Activated T-cell treated with anti-CD3 and anti-CD28 coated beads, Interleukin-2, amount 50 U/mL, for 48 hours (primary cell): ENCODE results near the gene XRCC3.

Source experiments
- DNase-seq, 2 experiments: peaks; one replicate each; pipeline ENCODE4 v3.0.0-alpha.2; 2020

Gene XRCC3

GRCh38 chr14:103725001-103725682, 9.9 kb upstream of the XRCC3 start:
- no peak for DNase-seq

DNA sequence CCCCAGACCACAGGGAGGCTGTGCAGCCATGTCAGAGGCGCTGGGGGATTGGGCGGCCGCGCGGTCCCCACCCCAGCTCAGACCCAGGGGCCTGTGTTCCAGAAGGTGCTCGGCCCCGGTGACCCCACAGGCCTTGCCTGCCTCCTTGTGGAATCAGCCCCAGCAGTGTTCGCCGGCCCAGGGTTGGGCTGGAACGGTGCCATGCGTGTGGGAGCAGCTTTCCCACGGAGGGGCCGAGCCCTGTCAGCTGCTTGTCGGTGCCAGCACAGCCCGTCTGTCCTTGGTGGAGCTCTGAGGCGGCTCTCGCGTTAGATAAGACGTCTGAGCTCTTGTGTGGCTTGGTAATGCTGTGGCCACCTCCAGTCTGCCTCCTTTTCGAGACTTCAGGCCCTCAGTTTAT, 8.9 kb upstream of the XRCC3 start:
- DNase-seq = no peak

DNA sequence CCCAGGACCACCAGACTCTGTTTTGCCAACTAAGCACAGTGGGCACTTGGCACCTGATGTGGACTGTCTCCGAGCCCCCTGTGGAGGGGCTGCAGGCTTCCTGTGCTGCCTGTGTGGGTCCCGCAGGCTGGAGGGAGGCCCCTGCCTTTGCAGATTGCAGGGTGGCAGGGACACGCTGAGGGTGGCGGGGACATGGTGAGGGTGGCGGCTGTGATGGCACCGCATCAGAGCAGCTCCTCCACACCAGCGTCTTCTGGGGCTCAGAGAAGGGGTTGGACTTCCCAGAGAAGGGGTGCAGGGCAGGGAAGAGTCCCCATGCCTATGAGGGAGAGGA, 8.5 kb upstream of the XRCC3 start:
- no peak for DNase-seq

DNA sequence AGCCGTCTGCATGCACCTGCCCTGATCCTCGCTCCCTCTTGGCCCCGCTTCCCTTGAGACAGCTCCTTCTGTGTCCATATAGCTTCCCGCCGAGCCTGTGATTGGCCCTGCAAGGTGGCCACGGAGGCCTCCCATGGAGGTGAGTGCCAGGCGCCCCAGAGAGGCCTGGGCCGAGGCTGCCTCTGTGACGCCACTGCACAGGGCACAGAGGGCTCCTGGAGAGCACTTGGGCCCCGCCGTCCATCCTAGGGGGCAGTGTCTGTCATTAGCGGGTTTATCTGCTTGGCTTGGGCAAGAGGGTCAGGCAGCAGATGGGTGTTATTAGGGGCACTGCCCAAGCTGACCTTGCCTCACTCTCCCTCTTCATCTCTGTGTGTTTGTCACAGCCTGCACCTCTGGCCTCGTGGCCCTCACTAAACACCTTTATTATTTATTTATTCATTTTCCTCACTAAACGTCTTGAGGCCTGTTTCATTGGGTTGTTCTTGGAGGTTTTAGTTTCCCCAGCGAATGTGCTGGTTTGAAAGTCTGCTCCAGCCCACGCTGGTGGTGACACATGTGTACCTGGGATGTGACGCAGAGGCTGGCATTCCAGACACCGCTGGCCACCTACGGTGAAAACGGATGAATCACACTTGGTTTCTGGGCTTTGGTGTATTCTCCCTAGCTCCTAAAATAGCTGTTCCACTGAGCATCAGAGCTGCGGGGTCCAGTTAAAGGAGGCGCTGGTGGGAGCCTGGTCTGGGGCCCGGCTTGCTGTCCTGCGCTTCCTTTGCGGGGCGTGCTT, 6.3 kb upstream of the XRCC3 start:
- peak; percentile 60 to 62 for DNase-seq

- DNase-seq = no peak
These were observed 4.5 kb upstream of the XRCC3 start for GRCh38 chr14:103719751-103720150.

DNA sequence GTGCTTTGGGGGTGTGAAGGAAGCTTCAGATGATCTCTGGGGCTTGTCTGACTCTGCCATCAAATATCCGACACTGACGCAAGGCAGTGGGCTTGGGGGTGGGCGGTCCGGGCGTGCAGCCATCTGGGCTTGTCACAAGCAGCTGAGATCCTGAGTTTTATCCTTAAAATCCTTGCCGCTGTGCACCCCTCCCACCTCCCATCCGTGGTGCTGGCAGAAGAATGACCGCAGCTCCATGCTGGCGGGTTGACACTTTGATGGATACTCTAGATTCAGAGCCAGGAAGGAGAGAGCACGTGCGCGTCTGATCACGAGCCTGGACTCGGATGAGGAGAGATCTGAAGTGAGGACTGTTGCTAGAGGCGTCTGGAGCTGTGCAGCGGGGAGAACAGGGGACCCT, 3.3 kb upstream of the XRCC3 start:
- no peak for DNase-seq

- no peak for DNase-seq
These were observed 1.7 kb upstream of the XRCC3 start for GRCh38 chr14:103716899-103717411.

- no peak for DNase-seq
These were observed 995 bp upstream of the XRCC3 start for GRCh38 chr14:103716091-103716801.

DNA sequence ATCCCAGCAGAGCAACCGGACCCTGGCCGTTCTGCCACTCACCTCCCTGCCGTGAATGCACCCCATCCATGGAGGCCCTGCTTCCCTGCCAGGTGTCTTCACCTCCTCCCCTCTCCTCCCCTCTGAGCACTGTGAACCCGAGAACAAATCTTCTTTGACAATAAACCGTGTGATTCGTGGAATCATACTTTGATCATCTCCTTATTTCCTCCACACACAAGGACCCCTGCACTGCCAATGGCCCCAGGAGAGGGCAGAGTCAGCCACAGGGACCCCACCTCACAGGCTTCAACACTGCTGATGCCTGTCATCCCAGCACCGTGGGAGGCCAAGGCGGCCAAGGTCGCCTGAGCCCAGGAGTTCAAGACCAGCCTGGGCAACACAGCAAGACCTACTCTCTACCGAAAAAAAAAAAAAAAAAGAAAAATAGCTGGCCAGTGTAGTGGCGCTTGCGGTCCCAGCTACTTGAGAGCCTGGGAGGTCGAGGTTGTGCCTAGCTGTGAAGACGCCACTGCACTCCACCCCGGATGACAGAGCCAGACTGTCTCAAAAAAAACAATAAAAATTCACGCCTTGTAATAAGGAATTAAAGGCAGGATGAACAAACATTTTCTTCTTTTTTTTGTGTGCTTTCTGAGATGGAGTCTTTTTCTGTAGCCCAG, 1.1 kb downstream of the XRCC3 start:
- no peak for DNase-seq

DNA sequence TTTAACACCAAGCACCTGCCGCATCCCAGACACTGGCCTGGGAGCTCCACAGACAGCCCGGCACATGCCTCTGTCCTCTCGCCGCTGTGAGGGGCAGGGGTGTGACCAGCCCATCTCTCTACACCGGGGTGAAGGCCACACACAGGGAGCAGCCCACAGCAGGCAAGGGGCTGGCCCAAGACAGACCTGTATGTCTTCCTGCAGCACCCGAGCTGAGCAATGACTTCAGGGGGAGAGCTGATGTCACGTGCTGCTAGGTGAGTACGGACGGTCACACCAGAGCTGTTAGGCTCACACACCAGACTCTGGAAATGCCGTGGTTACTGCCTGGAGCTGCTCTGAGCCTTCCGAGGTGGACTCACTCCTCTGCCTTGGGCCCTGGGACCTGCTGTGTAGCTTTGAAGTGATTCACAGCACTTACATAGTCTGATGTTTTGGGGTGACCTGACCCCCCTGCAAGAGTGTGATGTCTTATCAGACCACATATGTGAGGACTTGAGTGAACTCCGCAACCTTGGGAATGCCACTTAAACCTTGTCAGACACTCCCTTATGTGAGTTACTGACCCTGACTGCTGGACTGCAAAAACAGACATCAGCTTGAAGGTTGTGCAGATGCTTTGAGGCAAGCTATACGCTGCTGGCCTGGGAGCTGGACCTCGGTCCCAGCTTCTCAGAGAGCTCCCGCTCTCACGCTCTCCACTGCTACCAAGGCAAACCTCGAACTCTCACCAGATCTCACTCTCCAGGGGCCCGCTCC, 1.8 kb downstream of the XRCC3 start:
- no peak for DNase-seq

DNA sequence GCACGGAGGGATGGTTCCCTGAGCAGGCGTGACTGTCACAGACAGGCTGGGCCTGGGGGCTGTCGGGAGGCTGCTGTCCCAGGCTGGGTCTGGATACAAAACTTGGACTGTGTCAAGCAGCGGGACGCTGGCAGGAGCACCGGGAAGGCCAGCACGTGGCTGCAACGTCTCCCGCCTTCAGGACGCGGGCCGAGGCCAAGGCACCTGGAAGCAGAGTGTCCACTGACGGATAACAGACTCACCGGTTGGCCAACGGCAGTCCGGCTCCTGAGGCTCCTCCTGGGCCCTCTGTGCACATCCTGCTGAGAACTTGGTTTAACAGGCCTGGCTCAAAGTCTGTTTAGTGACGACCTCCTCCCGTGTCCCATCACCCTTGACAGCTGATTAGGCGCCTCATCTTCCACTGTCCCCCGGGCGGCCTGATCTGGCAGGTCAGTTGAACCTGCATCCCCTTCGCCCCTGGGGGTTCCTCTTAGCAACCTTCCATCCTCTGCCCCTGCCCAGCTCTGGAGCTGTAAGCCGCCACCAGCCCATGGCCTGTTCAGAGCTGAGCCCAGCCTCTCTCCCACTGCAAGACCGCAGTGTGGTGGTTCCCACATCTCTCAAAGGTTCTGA, 2.5 kb downstream of the XRCC3 start:
- no peak for DNase-seq

DNA sequence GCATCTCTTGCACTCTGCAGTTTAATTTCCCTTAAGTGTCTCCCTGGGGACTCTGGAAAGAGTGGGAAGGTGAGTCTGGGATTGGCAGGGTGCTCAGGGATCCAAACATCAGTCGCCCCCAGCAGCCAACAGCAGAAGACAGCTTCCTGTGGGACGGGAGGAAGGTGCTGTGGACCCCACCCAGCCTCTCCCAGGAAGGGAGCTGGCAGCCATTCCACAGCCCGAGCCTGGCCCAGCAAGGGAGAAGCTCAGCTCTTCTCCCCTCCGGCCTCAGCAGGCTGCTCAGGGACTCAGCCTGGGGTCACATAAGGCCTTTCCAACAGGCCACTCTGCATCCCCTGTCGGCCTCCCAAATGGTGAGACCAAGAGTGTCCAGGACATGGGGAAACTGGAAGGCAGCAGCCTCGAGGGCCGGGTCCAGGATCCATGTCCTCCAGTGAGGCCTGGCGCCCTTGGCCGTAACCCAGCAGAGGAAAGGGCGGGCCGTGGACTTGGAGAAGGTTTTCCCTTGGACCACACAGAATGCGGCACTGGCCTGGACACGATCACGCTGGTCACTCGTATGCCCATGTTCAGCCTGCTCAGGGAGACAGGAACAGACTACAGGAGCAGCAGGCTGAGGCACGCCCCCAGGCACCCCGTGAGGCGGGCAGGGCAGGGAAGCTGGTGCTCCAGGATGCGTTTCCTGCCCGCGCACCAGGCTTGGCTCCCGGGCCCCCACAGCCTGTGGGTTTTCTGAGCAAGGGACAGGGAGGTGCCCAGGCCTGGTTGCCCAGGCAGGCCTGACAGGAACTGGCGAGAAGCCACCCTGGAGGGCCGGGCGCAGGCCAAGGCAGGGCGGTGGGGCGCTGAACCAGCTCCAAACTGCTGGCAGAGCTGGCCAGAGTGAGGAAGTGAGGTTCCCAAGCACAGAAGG, 3.5 kb downstream of the XRCC3 start:
- no peak for DNase-seq

DNA sequence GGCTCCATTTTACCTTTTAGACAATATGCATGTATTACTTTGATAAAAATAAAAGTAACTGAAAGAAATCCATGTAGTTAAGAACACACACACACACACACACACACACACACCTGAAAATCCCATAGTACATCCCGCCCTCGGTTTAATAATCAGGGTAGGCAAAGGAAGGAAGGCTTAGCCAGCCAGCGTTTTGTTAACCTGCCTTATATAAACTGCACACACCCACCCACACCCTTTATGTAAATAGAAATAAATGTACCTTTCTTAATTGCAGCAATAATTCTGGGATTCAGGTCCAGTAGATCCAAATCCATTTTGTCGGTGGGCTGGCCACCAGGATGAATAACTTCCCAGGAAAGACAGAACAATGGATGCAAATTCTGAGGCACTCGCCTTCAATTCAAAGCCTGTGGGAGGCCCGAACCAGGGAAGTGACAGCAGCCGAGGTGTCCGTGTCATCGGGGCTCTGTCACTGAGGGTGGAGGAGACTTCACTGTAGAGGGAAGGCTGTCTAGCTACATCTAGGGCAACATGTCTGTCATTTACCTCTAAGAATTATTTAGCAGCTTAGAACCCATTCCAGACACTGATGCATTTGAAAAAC, 4.4 kb downstream of the XRCC3 start:
- DNase-seq = no peak

DNA sequence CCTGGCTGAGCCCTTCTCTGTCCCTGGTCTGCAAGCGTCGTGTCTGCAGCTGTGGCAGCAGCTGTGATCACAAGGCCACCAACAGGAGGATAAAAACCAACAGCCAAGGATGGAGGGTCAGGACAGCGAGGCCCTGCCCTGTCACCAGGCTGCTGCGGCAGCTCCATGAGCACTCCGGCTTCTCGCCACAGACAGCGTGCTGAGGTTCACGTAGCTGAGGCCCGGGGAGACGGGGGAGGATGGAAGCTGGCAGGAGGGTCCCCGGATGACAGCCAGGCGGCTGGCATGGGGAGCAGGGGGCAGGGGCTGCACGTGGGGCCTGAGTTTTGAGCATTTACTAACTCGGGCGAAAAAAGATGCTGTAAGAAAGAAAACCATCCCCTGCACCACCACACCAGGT, 5.4 kb downstream of the XRCC3 start:
- no peak for DNase-seq

DNA sequence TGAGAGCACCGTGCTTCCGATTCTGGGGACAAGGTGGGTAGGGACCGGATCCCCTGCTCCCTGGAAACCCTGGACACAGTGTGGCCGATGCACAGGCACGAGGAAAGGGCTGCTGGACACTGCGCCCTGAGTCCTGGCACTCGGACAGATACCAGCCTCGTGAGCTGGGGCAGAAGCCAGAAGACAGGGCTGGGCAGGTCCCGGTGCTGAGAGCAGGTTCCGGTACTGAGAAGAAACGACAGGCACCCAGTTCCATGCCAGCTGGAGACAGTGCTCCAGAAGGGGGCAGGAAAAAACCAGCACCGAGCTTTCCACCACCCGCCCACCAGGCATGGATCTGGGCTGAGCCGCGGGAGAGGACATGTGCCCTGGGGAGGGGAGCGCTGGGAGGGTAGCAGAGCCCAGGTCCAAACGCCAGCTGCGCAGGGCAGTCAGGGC, 6.5 kb downstream of the XRCC3 start:
- DNase-seq = no peak

GRCh38 chr14:103707329-103708263, 7.7 kb downstream of the XRCC3 start:
- no peak for DNase-seq

- no peak for DNase-seq
These were observed 8.5 kb downstream of the XRCC3 start for GRCh38 chr14:103706551-103707328.

DNA sequence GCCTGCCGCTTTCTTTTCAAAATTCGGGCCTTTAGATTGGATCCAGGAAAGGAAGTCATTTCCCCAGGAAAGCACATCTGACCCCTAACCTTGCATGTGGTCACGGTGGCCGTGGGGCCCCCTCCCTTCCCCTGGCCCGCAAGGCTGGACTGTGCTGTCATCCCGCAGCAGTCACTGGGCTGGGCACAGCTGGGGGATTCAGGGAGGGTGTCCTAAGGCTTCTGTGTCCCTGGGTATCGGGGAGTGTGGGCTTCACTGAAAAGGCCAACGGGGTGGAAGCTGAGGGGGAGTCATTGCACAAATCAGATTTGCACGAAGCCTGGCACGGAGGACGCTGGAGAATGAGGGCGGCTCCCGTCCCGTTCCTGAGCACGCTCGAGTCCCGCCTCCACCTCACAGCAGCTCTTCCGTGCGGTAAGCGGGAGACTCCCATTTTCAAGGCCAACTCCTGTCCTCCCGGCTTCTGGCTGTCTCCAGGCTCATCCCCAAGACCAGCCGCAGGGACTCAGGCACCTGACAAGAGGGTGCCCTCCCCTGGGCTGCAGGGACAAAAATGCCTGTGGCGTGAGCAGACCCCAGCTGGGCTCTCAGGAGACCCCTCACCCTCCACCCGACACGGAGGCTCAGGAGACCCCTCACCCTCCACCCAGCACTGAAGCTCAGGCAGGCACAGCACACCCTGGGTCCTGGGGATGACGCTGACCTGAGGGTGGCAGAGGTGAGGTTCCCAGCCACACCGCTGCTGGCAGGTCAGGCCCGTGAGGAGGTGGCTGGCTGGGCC, 9.6 kb downstream of the XRCC3 start:
- no peak for DNase-seq
